Endothelial cell of umbilical vein (primary cell): ENCODE data around the gene RGS7. TPM values are rescaled to one million over a fixed set of nuclear protein-coding genes. Genes with fewer than 3 reads are reported as not detected.

Experiments
- BruUV-seq: library from RNA; stranded (reverse); fragments of 400-500 nt; replicated peaks from 2 replicates; lab custom pipeline; 2021; lab: Mats Ljungman, UMichigan
- CTCF ChIA-PET: fragments of 300-600, 350-600 bp; sonication (Branson Sonifier 250); formaldehyde crosslinking; loops from one replicate; lab custom pipeline; 2021; ENCODE audit warnings: antibody characterized with exemption, inconsistent platforms; lab: Charles Lee
- POLR2A ChIA-PET: fragments of 300-600, 350-600 bp; sonication (Branson Sonifier 250); formaldehyde crosslinking; loops from one replicate; lab custom pipeline; 2021; ENCODE audit warnings: antibody characterized with exemption, inconsistent platforms; lab: Charles Lee
- DNase-seq: peaks from one replicate; pipeline ENCODE4 v3.0.0-alpha.2; 2011; ENCODE audit warnings: low read depth, low spot score
- FAIRE-seq: peaks from 2 replicates; lab custom pipeline; 2011; peaks lifted over from hg19 to GRCh38; lab: Jason Lieb, UNC
- H2AFZ ChIP-seq: 2 replicates; pipeline ENCODE4 v1.6.0; 2012; ENCODE audit warnings: low read depth, low read length, control low read depth, inconsistent platforms
- H3K27ac ChIP-seq: 2 replicates; pipeline ENCODE4 v1.5.1; 2011; ENCODE audit warnings: low read depth, mild to moderate bottlenecking, control low read depth, low read length, moderate library complexity; ENCODE audit not compliant: insufficient read depth
- H3K27me3 ChIP-seq, 2 experiments: 2 replicates each; pipeline versions ENCODE4 v1.6.0 to v1.6.1; 2011; ENCODE audit warnings: low read length in 2 of 2, mixed read lengths in 1 of 2; ENCODE audit not compliant: control insufficient read depth in 2 of 2, insufficient read depth in 2 of 2
- H3K36me3 ChIP-seq, 2 experiments: 2 replicates in 1 of 2; 3 replicates in 1 of 2; pipeline ENCODE4 v1.5.1; 2011; ENCODE audit warnings: low read length in 2 of 2, mild to moderate bottlenecking in 1 of 2, moderate library complexity in 1 of 2; ENCODE audit not compliant: control insufficient read depth in 2 of 2, insufficient read depth in 2 of 2; ENCODE audit errors: extremely low read depth in 1 of 2
- H3K4me1 ChIP-seq: 3 replicates; pipeline ENCODE4 v1.5.1; 2011; ENCODE audit warnings: mild to moderate bottlenecking, low read length; ENCODE audit not compliant: control insufficient read depth, insufficient read depth; ENCODE audit errors: extremely low read depth
- H3K4me2 ChIP-seq: 2 replicates; pipeline ENCODE4 v1.6.1; 2011; ENCODE audit warnings: low read length, control low read depth, mixed read lengths; ENCODE audit not compliant: insufficient read depth
- H3K4me3 ChIP-seq, 3 experiments: fragments of 200-600 bp in 1 of 3; sonication (generic), shearing (Covaris generic) in 1 of 3; replicated peaks in 1 of 3; 2 replicates each; pipeline ENCODE4 v1.5.1; 2011 to 2016; ENCODE audit warnings: control low read depth in 3 of 3, low read length in 3 of 3, mild to moderate bottlenecking in 2 of 3, inconsistent platforms in 1 of 3, low read depth in 1 of 3, moderate library complexity in 1 of 3; ENCODE audit not compliant: insufficient read depth in 1 of 3
- H3K79me2 ChIP-seq: 2 replicates; pipeline ENCODE4 v1.6.0; 2012; ENCODE audit warnings: low read length, inconsistent platforms; ENCODE audit not compliant: control insufficient read depth, insufficient read depth
- H3K9ac ChIP-seq: replicated peaks from 2 replicates; pipeline ENCODE3; 2011; ENCODE audit warnings: low read length, control low read depth; ENCODE audit not compliant: insufficient read depth; ENCODE audit errors: extremely low read depth
- H3K9me1 ChIP-seq: replicated peaks from 3 replicates; pipeline ENCODE4 v1.6.0; 2011; ENCODE audit warnings: mild to moderate bottlenecking, low read length; ENCODE audit not compliant: control insufficient read depth, insufficient read depth; ENCODE audit errors: extremely low read depth
- H3K9me3 ChIP-seq: replicated peaks from 2 replicates; pipeline ENCODE4 v1.5.1; 2012; ENCODE audit warnings: low read length, inconsistent platforms; ENCODE audit not compliant: control insufficient read depth, insufficient read depth
- H4K20me1 ChIP-seq: replicated peaks from 2 replicates; pipeline ENCODE3; 2011; ENCODE audit warnings: mild to moderate bottlenecking, low read length; ENCODE audit not compliant: control insufficient read depth, insufficient read depth; ENCODE audit errors: extremely low read depth
- EZH2 ChIP-seq: IDR thresholded peaks from 2 replicates; pipeline ENCODE4 v1.6.1; 2012; ENCODE audit warnings: borderline replicate concordance, low read depth, mild to moderate bottlenecking, moderate library complexity, low read length, inconsistent platforms; ENCODE audit not compliant: severe bottlenecking
- FOS ChIP-seq: IDR thresholded peaks from 2 replicates; pipeline ENCODE4 v1.6.1; 2011; ENCODE audit warnings: mild to moderate bottlenecking, low read length, moderate library complexity, borderline replicate concordance; ENCODE audit not compliant: insufficient read depth
- GATA2 ChIP-seq: IDR thresholded peaks from 2 replicates; pipeline ENCODE4 v1.7.0; 2011; ENCODE audit warnings: low read depth, mild to moderate bottlenecking, moderate library complexity, mixed read lengths, low read length; ENCODE audit not compliant: insufficient read length, insufficient read depth
- JUN ChIP-seq: IDR thresholded peaks from 2 replicates; pipeline ENCODE4 v1.6.1; 2011; ENCODE audit warnings: borderline replicate concordance, low read depth; ENCODE audit not compliant: insufficient read length, insufficient read depth
- MYC ChIP-seq: IDR thresholded peaks from one replicate; pipeline ENCODE4 v1.6.1; 2011; ENCODE audit warnings: mild to moderate bottlenecking, low read depth, low read length
- POLR2A ChIP-seq: IDR thresholded peaks from 2 replicates; pipeline ENCODE4 v1.6.1; 2012; ENCODE audit warnings: low read depth, mild to moderate bottlenecking, control low read depth, low read length
- POLR2AphosphoS5 ChIP-seq: IDR thresholded peaks from 2 replicates; pipeline ENCODE4 v1.6.1; 2012; ENCODE audit warnings: low read depth, mild to moderate bottlenecking, control low read depth, low read length, moderate library complexity; ENCODE audit not compliant: insufficient read depth
- dilution Hi-C: fragments of 300-500 bp; cut with MboI; formaldehyde crosslinking; loops from one replicate; pipeline ENCODE4 v1.15.0; 2019; ENCODE audit warnings: low sequenced_read_pairs; ENCODE audit not compliant: extremely low pct_ligation_motif_present
- intact Hi-C: fragments of 100-400 bp; cut with micrococcal nuclease; formaldehyde crosslinking; loops from one replicate; pipeline ENCODE4 v1.10.0; 2022
- polyA plus RNA-seq, 4 experiments: library from polyadenylated mRNA; depleted of rRNA in 3 of 4; stranded (reverse) in 3 of 4; unstranded in 1 of 4; fragments of >200 nt; gene quantifications; 2 replicates each; pipeline versions ENCODE4 v1.2.1 to v1.2.3, GENCODE V29; 2011 to 2012; ENCODE audit warnings: missing spikeins in 1 of 4
- total RNA-seq: library from RNA; stranded (reverse); gene quantifications from 2 replicates; pipeline ENCODE4 v1.2.3, GENCODE V29; 2021
- TF ChIP-seq, protein P1 (sequence below), 2 donors: IDR thresholded peaks; 1 replicate in 1 of 2; 2 replicates in 1 of 2; pipeline ENCODE4 v1.5.1; 2011; ENCODE audit warnings: low read length in 2 of 2, mild to moderate bottlenecking in 2 of 2, moderate library complexity in 2 of 2, control low read depth in 1 of 2, inconsistent platforms in 1 of 2, low read depth in 1 of 2; ENCODE audit not compliant: insufficient read depth in 1 of 2; ENCODE audit errors: extremely low read depth in 1 of 2
- TF ChIP-seq, protein P2 (sequence below): IDR thresholded peaks from 2 replicates; pipeline ENCODE4 v1.6.1; 2011; ENCODE audit not compliant: insufficient read depth, insufficient read length

Gene RGS7
- total and polyA plus RNA-seq, 2 donors (not counting 3 experiments of a cell fraction or from before 2014, with no cell fraction given), result 0.43 to 0.44 TPM

GRCh38 chr1:240909701-240910457, 447.1 kb downstream of the RGS7 start:
- Histone ChIP-seq H4K20me1 (no peaks in the 10 kb centered on the region), H3K9me1 (no peaks in the 10 kb centered on the region), H3K27ac (no peak overlapping the region), H3K4me3 (no peak overlapping the region), H3K9ac (no peak overlapping the region), H3K79me2 (no peaks in the 10 kb centered on the region), H3K27me3 (no peaks in the 10 kb centered on the region), H3K9me3 (no peaks in the 10 kb centered on the region), H2AFZ (no peak overlapping the region), H3K4me2 (no peak overlapping the region), H3K36me3 (no peaks in the 10 kb centered on the region), H3K4me1 (no peaks in the 10 kb centered on the region)
- ChIA-PET CTCF (no interaction called here), POLR2A (no interaction called here)
- no TSS peak for BruUV-seq
- no peak for DNase-seq
- dilution Hi-C loops (no loop called here), intact Hi-C loops (no loop called here)
- TF ChIP-seq GATA2, result no peak
- TF ChIP-seq POLR2AphosphoS5, result no peak
- TF ChIP-seq, protein P1, sequence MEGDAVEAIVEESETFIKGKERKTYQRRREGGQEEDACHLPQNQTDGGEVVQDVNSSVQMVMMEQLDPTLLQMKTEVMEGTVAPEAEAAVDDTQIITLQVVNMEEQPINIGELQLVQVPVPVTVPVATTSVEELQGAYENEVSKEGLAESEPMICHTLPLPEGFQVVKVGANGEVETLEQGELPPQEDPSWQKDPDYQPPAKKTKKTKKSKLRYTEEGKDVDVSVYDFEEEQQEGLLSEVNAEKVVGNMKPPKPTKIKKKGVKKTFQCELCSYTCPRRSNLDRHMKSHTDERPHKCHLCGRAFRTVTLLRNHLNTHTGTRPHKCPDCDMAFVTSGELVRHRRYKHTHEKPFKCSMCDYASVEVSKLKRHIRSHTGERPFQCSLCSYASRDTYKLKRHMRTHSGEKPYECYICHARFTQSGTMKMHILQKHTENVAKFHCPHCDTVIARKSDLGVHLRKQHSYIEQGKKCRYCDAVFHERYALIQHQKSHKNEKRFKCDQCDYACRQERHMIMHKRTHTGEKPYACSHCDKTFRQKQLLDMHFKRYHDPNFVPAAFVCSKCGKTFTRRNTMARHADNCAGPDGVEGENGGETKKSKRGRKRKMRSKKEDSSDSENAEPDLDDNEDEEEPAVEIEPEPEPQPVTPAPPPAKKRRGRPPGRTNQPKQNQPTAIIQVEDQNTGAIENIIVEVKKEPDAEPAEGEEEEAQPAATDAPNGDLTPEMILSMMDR (IDR thresholded peaks at IDR 0.05; ENCODE audit: extremely low read depth in 1 of 2, insufficient read depth in 1 of 2, low read depth in 1 of 2, low read length in 2 of 2), result no peak
- TF ChIP-seq, protein P2, sequence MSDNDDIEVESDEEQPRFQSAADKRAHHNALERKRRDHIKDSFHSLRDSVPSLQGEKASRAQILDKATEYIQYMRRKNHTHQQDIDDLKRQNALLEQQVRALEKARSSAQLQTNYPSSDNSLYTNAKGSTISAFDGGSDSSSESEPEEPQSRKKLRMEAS, result no peak
- TF ChIP-seq MYC, result no peak
- no peak for TF ChIP-seq POLR2A
- TF ChIP-seq JUN, result no peak
- TF ChIP-seq EZH2, result no peak
- no peak for TF ChIP-seq FOS
- no peak for FAIRE-seq
